Measurements from ENCODE around the gene ZSCAN21.

Gene ZSCAN21

DNA sequence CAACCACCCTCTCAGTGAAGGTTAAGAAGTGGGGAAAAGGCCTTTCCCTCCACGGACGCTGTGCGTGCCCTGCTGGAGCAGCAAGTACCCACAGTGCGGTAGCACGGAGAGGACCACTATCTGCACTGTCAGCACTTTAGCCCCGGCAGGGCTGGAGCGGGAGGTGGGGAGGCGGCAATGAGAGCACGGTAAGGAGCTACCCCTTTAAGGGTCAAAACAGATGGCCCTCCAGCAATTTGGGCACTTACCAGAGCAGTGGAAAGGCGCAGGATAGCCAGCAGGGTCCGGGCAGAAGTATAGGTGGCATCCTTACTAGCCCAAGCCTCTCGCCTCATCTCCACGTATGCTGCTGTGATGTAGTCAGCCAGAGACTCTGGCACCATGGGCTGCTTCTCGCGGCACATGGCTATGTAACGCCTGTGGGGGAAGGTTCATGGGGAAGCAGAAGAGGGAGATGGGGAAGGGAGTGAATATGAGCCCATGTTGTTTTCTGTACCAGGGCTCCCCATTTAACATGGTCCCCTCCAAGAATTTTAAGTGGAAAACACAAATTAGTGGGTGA is 44.4 kb downstream of the ZSCAN21 start:
- TF ChIP-seq TAF1 (IDR thresholded peaks at IDR 0.05; ENCODE audit: borderline replicate concordance, insufficient read depth, low read length) (no peak), FOXP2 (optimal IDR thresholded peaks at IDR 0.05; ENCODE audit: borderline replicate concordance, extremely low read depth, extremely low read length, insufficient read depth) (no peak), POLR2AphosphoS5 (IDR thresholded peaks at IDR 0.05; ENCODE audit: low read depth, low read length) (no peak), SIN3A (IDR thresholded peaks at IDR 0.05; ENCODE audit: borderline replicate concordance, insufficient read depth, low read length) (no peak)
- TF ChIP-seq, protein P1, sequence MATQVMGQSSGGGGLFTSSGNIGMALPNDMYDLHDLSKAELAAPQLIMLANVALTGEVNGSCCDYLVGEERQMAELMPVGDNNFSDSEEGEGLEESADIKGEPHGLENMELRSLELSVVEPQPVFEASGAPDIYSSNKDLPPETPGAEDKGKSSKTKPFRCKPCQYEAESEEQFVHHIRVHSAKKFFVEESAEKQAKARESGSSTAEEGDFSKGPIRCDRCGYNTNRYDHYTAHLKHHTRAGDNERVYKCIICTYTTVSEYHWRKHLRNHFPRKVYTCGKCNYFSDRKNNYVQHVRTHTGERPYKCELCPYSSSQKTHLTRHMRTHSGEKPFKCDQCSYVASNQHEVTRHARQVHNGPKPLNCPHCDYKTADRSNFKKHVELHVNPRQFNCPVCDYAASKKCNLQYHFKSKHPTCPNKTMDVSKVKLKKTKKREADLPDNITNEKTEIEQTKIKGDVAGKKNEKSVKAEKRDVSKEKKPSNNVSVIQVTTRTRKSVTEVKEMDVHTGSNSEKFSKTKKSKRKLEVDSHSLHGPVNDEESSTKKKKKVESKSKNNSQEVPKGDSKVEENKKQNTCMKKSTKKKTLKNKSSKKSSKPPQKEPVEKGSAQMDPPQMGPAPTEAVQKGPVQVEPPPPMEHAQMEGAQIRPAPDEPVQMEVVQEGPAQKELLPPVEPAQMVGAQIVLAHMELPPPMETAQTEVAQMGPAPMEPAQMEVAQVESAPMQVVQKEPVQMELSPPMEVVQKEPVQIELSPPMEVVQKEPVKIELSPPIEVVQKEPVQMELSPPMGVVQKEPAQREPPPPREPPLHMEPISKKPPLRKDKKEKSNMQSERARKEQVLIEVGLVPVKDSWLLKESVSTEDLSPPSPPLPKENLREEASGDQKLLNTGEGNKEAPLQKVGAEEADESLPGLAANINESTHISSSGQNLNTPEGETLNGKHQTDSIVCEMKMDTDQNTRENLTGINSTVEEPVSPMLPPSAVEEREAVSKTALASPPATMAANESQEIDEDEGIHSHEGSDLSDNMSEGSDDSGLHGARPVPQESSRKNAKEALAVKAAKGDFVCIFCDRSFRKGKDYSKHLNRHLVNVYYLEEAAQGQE (IDR thresholded peaks at IDR 0.05; ENCODE audit: insufficient read depth in 1 of 2, low read depth in 2 of 2, low read length in 2 of 2), result no peak

DNA sequence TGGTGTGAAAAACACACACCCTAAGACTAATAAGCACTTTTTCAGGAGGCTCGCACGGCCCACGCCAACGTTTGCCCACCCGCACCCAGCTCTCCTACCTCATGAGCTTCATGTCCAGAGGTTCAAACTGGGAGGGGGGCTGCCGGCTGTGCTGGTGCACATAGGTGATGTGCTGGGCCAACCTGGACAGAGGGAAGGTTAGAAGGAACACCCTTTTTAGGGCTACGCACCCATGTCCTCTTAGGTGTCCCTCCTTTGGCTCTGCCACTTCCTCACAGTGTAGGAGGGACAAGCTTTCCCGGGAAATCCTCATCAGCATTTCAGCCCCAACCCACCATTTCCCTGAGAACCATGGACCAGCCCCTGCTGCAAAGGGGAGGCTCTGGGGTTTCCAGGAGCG is 45.7 kb downstream of the ZSCAN21 start:
- TF ChIP-seq POLR2AphosphoS5 (IDR thresholded peaks at IDR 0.05; ENCODE audit: low read depth, low read length) (peak; percentile 60; the same call in 1 of the 2 replicates), TAF1 (IDR thresholded peaks at IDR 0.05; ENCODE audit: borderline replicate concordance, insufficient read depth, low read length) (no peak)

DNA sequence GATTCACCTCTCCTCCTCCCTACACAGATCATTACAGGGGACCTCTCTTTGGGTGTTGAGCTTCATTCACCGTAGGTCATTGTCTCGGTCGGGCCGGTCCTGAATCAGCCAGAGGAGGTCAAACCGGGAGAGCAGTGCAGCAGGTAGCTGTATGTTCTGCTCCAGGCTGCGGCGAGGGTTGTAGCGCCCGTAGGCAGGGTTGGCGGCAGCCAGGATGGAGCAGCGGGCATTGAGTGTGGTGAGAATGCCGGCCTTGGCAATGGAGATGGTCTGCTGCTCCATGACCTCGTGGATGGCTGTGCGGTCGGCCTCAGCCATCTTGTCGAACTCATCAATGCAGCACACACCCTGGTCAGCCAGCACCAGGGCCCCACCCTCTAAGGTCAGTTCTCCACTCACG is 46.1 kb downstream of the ZSCAN21 start:
- TF ChIP-seq, protein P1 (IDR thresholded peaks at IDR 0.05; ENCODE audit: insufficient read depth in 1 of 2, low read depth in 2 of 2, low read length in 2 of 2), result no peak
- TF ChIP-seq POLR2AphosphoS5 (IDR thresholded peaks at IDR 0.05; ENCODE audit: low read depth, low read length), result peak; percentile 29; the same call in 1 of the 2 replicates

DNA sequence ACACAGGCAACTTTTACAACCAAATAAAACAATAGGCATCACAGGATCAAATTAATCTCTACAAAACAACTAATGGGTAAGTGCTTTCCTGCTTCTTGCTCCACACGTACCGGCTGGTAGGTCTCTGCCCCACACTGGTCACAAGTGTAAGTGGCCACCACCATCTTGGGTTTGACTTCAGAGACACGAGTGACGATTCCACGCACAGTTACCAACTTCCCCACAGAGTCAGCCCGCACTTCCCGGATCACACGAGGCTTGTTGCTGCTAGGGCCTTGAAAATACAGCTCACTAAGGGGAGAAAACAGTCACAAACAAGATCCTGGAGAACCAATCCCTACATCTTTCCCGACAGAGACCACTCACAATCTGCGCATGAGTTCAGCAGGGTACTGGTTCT is 49.3 kb downstream of the ZSCAN21 start:
- TF ChIP-seq TAF1 (IDR thresholded peaks at IDR 0.05; ENCODE audit: borderline replicate concordance, insufficient read depth, low read length) (no peak), SIN3A (IDR thresholded peaks at IDR 0.05; ENCODE audit: borderline replicate concordance, insufficient read depth, low read length) (no peak), POLR2AphosphoS5 (IDR thresholded peaks at IDR 0.05; ENCODE audit: low read depth, low read length) (no peak), FOXP2 (optimal IDR thresholded peaks at IDR 0.05; ENCODE audit: borderline replicate concordance, extremely low read depth, extremely low read length, insufficient read depth) (no peak)
- TF ChIP-seq, protein P1 (IDR thresholded peaks at IDR 0.05; ENCODE audit: insufficient read depth in 1 of 2, low read depth in 2 of 2, low read length in 2 of 2), result no peak

DNA sequence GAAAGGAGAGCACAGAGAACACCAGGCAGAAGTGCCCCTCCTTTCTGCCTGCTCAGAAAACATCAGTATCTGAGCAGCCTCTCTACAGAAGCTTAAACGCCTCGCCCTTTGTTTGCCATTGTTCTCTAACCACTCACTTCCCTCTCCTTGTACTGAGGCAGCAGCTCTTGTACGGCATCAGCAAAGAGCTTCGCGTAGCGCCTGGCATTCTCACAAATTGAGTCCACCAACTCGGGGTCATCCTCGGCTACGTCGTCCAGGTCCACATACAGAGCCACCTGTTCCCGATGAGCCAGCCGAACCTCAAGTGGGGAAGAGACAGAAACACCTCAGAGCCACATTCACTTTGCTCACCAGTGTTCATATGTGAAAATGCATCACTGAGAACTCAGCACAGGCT is 49.9 kb downstream of the ZSCAN21 start:
- no peak for TF ChIP-seq SIN3A (IDR thresholded peaks at IDR 0.05; ENCODE audit: borderline replicate concordance, insufficient read depth, low read length)
- TF ChIP-seq POLR2AphosphoS5 (IDR thresholded peaks at IDR 0.05; ENCODE audit: low read depth, low read length), result no peak
- no peak for TF ChIP-seq FOXP2 (optimal IDR thresholded peaks at IDR 0.05; ENCODE audit: borderline replicate concordance, extremely low read depth, extremely low read length, insufficient read depth)
- TF ChIP-seq TAF1 (IDR thresholded peaks at IDR 0.05; ENCODE audit: borderline replicate concordance, insufficient read depth, low read length), result no peak
- TF ChIP-seq, protein P1 (IDR thresholded peaks at IDR 0.05; ENCODE audit: insufficient read depth in 1 of 2, low read depth in 2 of 2, low read length in 2 of 2), result no peak

Data from PFSK-1 (cell line).